ENCODE data around the gene CWC22. TPM values are rescaled to one million over a fixed set of nuclear protein-coding genes. Genes with fewer than 3 reads are reported as not detected.

Gene CWC22
- total and polyA plus RNA-seq, 5 donors from 2014 or later: 19.3 to 32.1 (median 29.3) TPM

GRCh38 chr2:179949438-179949837 lies 57.7 kb downstream of the CWC22 start:
- Histone ChIP-seq H3K4me3 (ENCODE audit: low read depth, low read length) (no peak overlapping the region), H3K36me3 (ENCODE audit: control insufficient read depth, insufficient read depth, low read length) (peaks cover 83% of the 10 kb centered on the region), H3K27ac (ENCODE audit: insufficient read depth, low read length, poor library complexity, severe bottlenecking) (no peak overlapping the region), H3K27me3 (ENCODE audit: control insufficient read depth, insufficient read depth, low read length) (no peaks in the 10 kb centered on the region), H3K4me1 (ENCODE audit: control insufficient read depth, insufficient read depth, low read length, poor library complexity, severe bottlenecking) (no peaks in the 10 kb centered on the region), H3K9me3 (ENCODE audit: control insufficient read depth in 2 of 2, low read length in 2 of 2) (no peaks in the 10 kb centered on the region)
- no peaks in the 10 kb centered on the region for H3K27me3 Mint-ChIP-seq
- H3K4me3 Mint-ChIP-seq: no peak overlapping the region
- DNase-seq (no peak), ATAC-seq (ENCODE audit: low read depth in 2 of 2) (no peak)
- peaks cover 51% of the 10 kb centered on the region for H3K36me3 Mint-ChIP-seq
- no peaks in the 10 kb centered on the region for H3K9me3 Mint-ChIP-seq
- H3K27ac Mint-ChIP-seq: no peak overlapping the region
- peaks cover 0 to 2% (median under 1%) of the 10 kb centered on the region in 4 donors for H3K4me1 Mint-ChIP-seq

- DNase-seq (no peak), ATAC-seq (ENCODE audit: low read depth in 2 of 2) (no peak)
- peaks cover 69% of the 10 kb centered on the region for H3K36me3 ChIP-seq (ENCODE audit: control insufficient read depth, insufficient read depth, low read length)
- no peaks in the 10 kb centered on the region for H3K4me1 ChIP-seq (ENCODE audit: control insufficient read depth, insufficient read depth, low read length, poor library complexity, severe bottlenecking)
- H3K36me3 Mint-ChIP-seq: peaks cover 48% of the 10 kb centered on the region
- no peak overlapping the region for H3K27ac ChIP-seq (ENCODE audit: insufficient read depth, low read length, poor library complexity, severe bottlenecking)
- H3K27me3 ChIP-seq (ENCODE audit: control insufficient read depth, insufficient read depth, low read length): no peaks in the 10 kb centered on the region
- H3K4me1 Mint-ChIP-seq: peaks cover 0 to 2% (median 0%) of the 10 kb centered on the region in 4 donors
- H3K27me3 Mint-ChIP-seq: no peaks in the 10 kb centered on the region
- H3K4me3 Mint-ChIP-seq: no peak overlapping the region
- H3K9me3 ChIP-seq (ENCODE audit: control insufficient read depth in 2 of 2, low read length in 2 of 2): no peaks in the 10 kb centered on the region
- H3K27ac Mint-ChIP-seq: peak overlapping the region in 1 of 3 donors; percentile 1
- H3K9me3 Mint-ChIP-seq: no peaks in the 10 kb centered on the region
- no peak overlapping the region for H3K4me3 ChIP-seq (ENCODE audit: low read depth, low read length)
Observed at GRCh38 chr2:179948058-179948457, 59.0 kb downstream of the CWC22 start.

- no peak for DNase-seq
- Mint-ChIP-seq H3K4me3 (peak overlapping the region in 1 of 4 donors; percentile 45), H3K27me3 (no peaks in the 10 kb centered on the region), H3K36me3 (peaks cover 53% of the 10 kb centered on the region), H3K27ac (no peak overlapping the region), H3K4me1 (peaks cover 0 to 2% (median 0%) of the 10 kb centered on the region in 4 donors), H3K9me3 (no peaks in the 10 kb centered on the region)
- no peaks in the 10 kb centered on the region for H3K4me1 ChIP-seq (ENCODE audit: control insufficient read depth, insufficient read depth, low read length, poor library complexity, severe bottlenecking)
- H3K9me3 ChIP-seq (ENCODE audit: control insufficient read depth in 2 of 2, low read length in 2 of 2): no peaks in the 10 kb centered on the region
- H3K27me3 ChIP-seq (ENCODE audit: control insufficient read depth, insufficient read depth, low read length): no peaks in the 10 kb centered on the region
- H3K27ac ChIP-seq (ENCODE audit: insufficient read depth, low read length, poor library complexity, severe bottlenecking): no peak overlapping the region
- no peak for ATAC-seq (ENCODE audit: low read depth in 2 of 2)
- H3K4me3 ChIP-seq (ENCODE audit: low read depth, low read length): no peak overlapping the region
- H3K36me3 ChIP-seq (ENCODE audit: control insufficient read depth, insufficient read depth, low read length): peaks cover 62% of the 10 kb centered on the region
Observed at GRCh38 chr2:179946810-179947615, 60.1 kb downstream of the CWC22 start.

GRCh38 chr2:179946346-179946745 lies 60.8 kb downstream of the CWC22 start:
- Mint-ChIP-seq H3K9me3 (no peaks in the 10 kb centered on the region), H3K36me3 (peaks cover 48% of the 10 kb centered on the region), H3K27me3 (no peaks in the 10 kb centered on the region), H3K4me3 (no peak overlapping the region), H3K4me1 (peaks cover 0 to 2% (median 0%) of the 10 kb centered on the region in 4 donors), H3K27ac (no peak overlapping the region)
- DNase-seq: no peak
- Histone ChIP-seq H3K4me3 (ENCODE audit: low read depth, low read length) (no peak overlapping the region), H3K27me3 (ENCODE audit: control insufficient read depth, insufficient read depth, low read length) (no peaks in the 10 kb centered on the region), H3K27ac (ENCODE audit: insufficient read depth, low read length, poor library complexity, severe bottlenecking) (no peak overlapping the region), H3K4me1 (ENCODE audit: control insufficient read depth, insufficient read depth, low read length, poor library complexity, severe bottlenecking) (no peaks in the 10 kb centered on the region), H3K9me3 (ENCODE audit: control insufficient read depth in 2 of 2, low read length in 2 of 2) (no peaks in the 10 kb centered on the region), H3K36me3 (ENCODE audit: control insufficient read depth, insufficient read depth, low read length) (peaks cover 55% of the 10 kb centered on the region)
- no peak for ATAC-seq (ENCODE audit: low read depth in 2 of 2)

GRCh38 chr2:179939259-179939658 lies 67.8 kb downstream of the CWC22 start:
- H3K27me3 ChIP-seq (ENCODE audit: control insufficient read depth, insufficient read depth, low read length): no peaks in the 10 kb centered on the region
- Mint-ChIP-seq H3K27ac (no peak overlapping the region), H3K36me3 (peaks cover 15% of the 10 kb centered on the region), H3K9me3 (peaks cover 0 to 6% (median 0%) of the 10 kb centered on the region in 7 donors), H3K27me3 (no peaks in the 10 kb centered on the region), H3K4me1 (peaks cover 0 to 5% (median 0%) of the 10 kb centered on the region in 4 donors), H3K4me3 (no peak overlapping the region)
- H3K9me3 ChIP-seq (ENCODE audit: control insufficient read depth in 2 of 2, low read length in 2 of 2): no peaks in the 10 kb centered on the region
- H3K27ac ChIP-seq (ENCODE audit: insufficient read depth, low read length, poor library complexity, severe bottlenecking): no peak overlapping the region
- no peak for ATAC-seq (ENCODE audit: low read depth in 2 of 2)
- no peaks in the 10 kb centered on the region for H3K4me1 ChIP-seq (ENCODE audit: control insufficient read depth, insufficient read depth, low read length, poor library complexity, severe bottlenecking)
- no peak overlapping the region for H3K4me3 ChIP-seq (ENCODE audit: low read depth, low read length)
- no peak for DNase-seq
- no peaks in the 10 kb centered on the region for H3K36me3 ChIP-seq (ENCODE audit: control insufficient read depth, insufficient read depth, low read length)

GRCh38 chr2:179938026-179938425 lies 69.1 kb downstream of the CWC22 start:
- no peaks in the 10 kb centered on the region for H3K4me1 ChIP-seq (ENCODE audit: control insufficient read depth, insufficient read depth, low read length, poor library complexity, severe bottlenecking)
- H3K36me3 Mint-ChIP-seq: peaks cover 24% of the 10 kb centered on the region
- H3K4me3 Mint-ChIP-seq: no peak overlapping the region
- peaks cover 0 to 6% (median 0%) of the 10 kb centered on the region in 7 donors for H3K9me3 Mint-ChIP-seq
- no peaks in the 10 kb centered on the region for H3K36me3 ChIP-seq (ENCODE audit: control insufficient read depth, insufficient read depth, low read length)
- peaks cover 0 to 5% (median 0%) of the 10 kb centered on the region in 4 donors for H3K4me1 Mint-ChIP-seq
- H3K27ac ChIP-seq (ENCODE audit: insufficient read depth, low read length, poor library complexity, severe bottlenecking): no peak overlapping the region
- no peaks in the 10 kb centered on the region for H3K9me3 ChIP-seq (ENCODE audit: control insufficient read depth in 2 of 2, low read length in 2 of 2)
- no peaks in the 10 kb centered on the region for H3K27me3 ChIP-seq (ENCODE audit: control insufficient read depth, insufficient read depth, low read length)
- H3K4me3 ChIP-seq (ENCODE audit: low read depth, low read length): no peak overlapping the region
- no peak overlapping the region for H3K27ac Mint-ChIP-seq
- H3K27me3 Mint-ChIP-seq: no peaks in the 10 kb centered on the region
- ATAC-seq (ENCODE audit: low read depth in 2 of 2) (no peak), DNase-seq (no peak)

- Histone ChIP-seq H3K4me3 (ENCODE audit: low read depth, low read length) (no peak overlapping the region), H3K27ac (ENCODE audit: insufficient read depth, low read length, poor library complexity, severe bottlenecking) (no peak overlapping the region), H3K9me3 (ENCODE audit: control insufficient read depth in 2 of 2, low read length in 2 of 2) (no peaks in the 10 kb centered on the region), H3K4me1 (ENCODE audit: control insufficient read depth, insufficient read depth, low read length, poor library complexity, severe bottlenecking) (no peaks in the 10 kb centered on the region), H3K27me3 (ENCODE audit: control insufficient read depth, insufficient read depth, low read length) (no peaks in the 10 kb centered on the region), H3K36me3 (ENCODE audit: control insufficient read depth, insufficient read depth, low read length) (no peaks in the 10 kb centered on the region)
- Mint-ChIP-seq H3K27me3 (no peaks in the 10 kb centered on the region), H3K4me1 (peaks cover 0 to 5% (median 0%) of the 10 kb centered on the region in 4 donors), H3K27ac (no peak overlapping the region), H3K4me3 (no peak overlapping the region), H3K36me3 (peaks cover 22% of the 10 kb centered on the region), H3K9me3 (peaks cover 0 to 6% (median 0%) of the 10 kb centered on the region in 7 donors)
- ATAC-seq (ENCODE audit: low read depth in 2 of 2) (no peak), DNase-seq (peak in 2 of 3 donors; percentile 9 to 48)
Observed at GRCh38 chr2:179936654-179937053, 70.4 kb downstream of the CWC22 start.

GRCh38 chr2:179936141-179936540 lies 71.0 kb downstream of the CWC22 start:
- Histone ChIP-seq H3K4me3 (ENCODE audit: low read depth, low read length) (no peak overlapping the region), H3K27me3 (ENCODE audit: control insufficient read depth, insufficient read depth, low read length) (no peaks in the 10 kb centered on the region), H3K36me3 (ENCODE audit: control insufficient read depth, insufficient read depth, low read length) (no peaks in the 10 kb centered on the region), H3K4me1 (ENCODE audit: control insufficient read depth, insufficient read depth, low read length, poor library complexity, severe bottlenecking) (no peaks in the 10 kb centered on the region), H3K9me3 (ENCODE audit: control insufficient read depth in 2 of 2, low read length in 2 of 2) (no peaks in the 10 kb centered on the region), H3K27ac (ENCODE audit: insufficient read depth, low read length, poor library complexity, severe bottlenecking) (no peak overlapping the region)
- H3K36me3 Mint-ChIP-seq: peaks cover 27% of the 10 kb centered on the region
- H3K4me3 Mint-ChIP-seq: no peak overlapping the region
- ATAC-seq (ENCODE audit: low read depth in 2 of 2): no peak
- no peak overlapping the region for H3K27ac Mint-ChIP-seq
- no peaks in the 10 kb centered on the region for H3K27me3 Mint-ChIP-seq
- peaks cover 0 to 5% (median 0%) of the 10 kb centered on the region in 4 donors for H3K4me1 Mint-ChIP-seq
- DNase-seq: no peak
- peaks cover 0 to 6% (median 2%) of the 10 kb centered on the region in 7 donors for H3K9me3 Mint-ChIP-seq
